ENCODE results near the gene NPEPL1.

NPEPL1 gene

GRCh38 chr20:58675641-58676040 lies 17.0 kb upstream of the NPEPL1 start:
- no peak for DNase-seq (ENCODE audit: low spot score)
- TF ChIP-seq, protein P1, sequence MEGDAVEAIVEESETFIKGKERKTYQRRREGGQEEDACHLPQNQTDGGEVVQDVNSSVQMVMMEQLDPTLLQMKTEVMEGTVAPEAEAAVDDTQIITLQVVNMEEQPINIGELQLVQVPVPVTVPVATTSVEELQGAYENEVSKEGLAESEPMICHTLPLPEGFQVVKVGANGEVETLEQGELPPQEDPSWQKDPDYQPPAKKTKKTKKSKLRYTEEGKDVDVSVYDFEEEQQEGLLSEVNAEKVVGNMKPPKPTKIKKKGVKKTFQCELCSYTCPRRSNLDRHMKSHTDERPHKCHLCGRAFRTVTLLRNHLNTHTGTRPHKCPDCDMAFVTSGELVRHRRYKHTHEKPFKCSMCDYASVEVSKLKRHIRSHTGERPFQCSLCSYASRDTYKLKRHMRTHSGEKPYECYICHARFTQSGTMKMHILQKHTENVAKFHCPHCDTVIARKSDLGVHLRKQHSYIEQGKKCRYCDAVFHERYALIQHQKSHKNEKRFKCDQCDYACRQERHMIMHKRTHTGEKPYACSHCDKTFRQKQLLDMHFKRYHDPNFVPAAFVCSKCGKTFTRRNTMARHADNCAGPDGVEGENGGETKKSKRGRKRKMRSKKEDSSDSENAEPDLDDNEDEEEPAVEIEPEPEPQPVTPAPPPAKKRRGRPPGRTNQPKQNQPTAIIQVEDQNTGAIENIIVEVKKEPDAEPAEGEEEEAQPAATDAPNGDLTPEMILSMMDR (IDR thresholded peaks at IDR 0.05; ENCODE audit: extremely low read depth, missing control alignments) = no peak

DNA sequence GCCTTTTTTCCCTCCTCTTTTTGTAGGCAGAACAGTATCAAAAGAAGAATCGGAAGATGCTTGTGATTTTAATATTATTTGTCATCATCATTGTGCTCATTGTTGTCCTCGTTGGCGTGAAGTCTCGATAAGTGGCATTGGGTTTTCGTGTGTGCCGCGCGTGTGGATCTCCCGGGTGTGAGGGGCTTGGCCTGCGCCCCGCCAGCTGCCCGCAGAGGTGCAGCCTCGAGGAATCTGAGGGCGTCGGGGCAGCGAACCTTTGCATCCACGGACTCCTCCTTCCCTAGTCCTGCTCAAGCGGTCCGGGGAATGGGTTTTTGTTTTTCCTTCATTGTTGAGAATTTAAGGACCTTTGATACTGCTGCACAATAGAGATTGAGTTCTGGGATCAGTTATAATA lies 16.4 kb upstream of the NPEPL1 start:
- TF ChIP-seq, protein P1 (IDR thresholded peaks at IDR 0.05; ENCODE audit: extremely low read depth, missing control alignments) = no peak
- no peak for DNase-seq (ENCODE audit: low spot score)

DNA sequence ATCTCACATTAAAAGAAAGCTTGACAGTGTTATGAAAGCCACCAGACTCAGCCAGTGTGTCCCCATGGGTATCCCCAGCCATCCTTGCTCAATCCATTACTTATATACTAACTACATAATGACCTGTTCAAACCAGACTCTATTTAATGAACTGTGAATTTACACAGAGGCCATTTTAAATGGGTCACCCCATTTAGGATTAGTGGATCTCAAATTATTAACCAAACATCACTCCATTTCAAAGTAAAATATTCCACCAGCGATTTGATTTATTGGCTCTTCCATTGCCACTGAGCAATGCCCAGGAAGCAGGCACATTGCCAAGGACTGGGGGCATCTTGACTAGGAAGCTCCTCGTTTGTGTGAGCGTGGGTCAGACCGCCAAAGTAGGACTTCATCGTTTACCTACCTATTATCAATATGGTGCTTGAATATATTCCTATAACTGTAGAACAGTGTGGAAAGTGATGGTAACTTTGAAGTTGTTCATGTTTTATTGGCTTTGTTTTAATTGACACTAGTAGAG lies 15.5 kb upstream of the NPEPL1 start:
- DNase-seq (ENCODE audit: low spot score) = no peak
- TF ChIP-seq, protein P1 (IDR thresholded peaks at IDR 0.05; ENCODE audit: extremely low read depth, missing control alignments) = no peak

DNA sequence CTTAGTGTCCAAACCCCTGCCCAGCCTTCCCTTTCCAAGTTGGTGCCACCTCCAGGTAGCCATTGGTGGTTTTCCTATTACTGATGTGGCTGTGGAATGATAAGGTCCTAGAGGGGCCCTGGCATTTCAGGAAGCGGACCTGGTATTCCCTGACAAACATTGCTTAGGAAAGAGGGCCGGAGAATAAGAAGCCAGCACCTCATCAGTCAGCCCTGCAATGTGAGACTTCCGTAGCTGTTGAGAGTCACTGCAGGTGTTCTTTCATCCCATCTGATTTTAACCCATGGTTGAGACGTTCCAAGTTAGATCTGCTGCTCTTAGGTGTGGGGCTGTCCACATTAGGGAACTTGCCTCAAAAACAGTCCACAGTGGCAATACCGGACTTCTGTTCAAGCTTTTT lies 14.8 kb upstream of the NPEPL1 start:
- TF ChIP-seq, protein P1 (IDR thresholded peaks at IDR 0.05; ENCODE audit: extremely low read depth, missing control alignments) = no peak
- DNase-seq (ENCODE audit: low spot score) = no peak

GRCh38 chr20:58678806-58679205 lies 13.8 kb upstream of the NPEPL1 start:
- TF ChIP-seq, protein P1 (IDR thresholded peaks at IDR 0.05; ENCODE audit: extremely low read depth, missing control alignments) = no peak
- DNase-seq (ENCODE audit: low spot score) = no peak

- DNase-seq (ENCODE audit: low spot score) = no peak
- TF ChIP-seq, protein P1 (IDR thresholded peaks at IDR 0.05; ENCODE audit: extremely low read depth, missing control alignments) = no peak
Measured at GRCh38 chr20:58682656-58683531, 9.7 kb upstream of the NPEPL1 start.

GRCh38 chr20:58684291-58684690 lies 8.3 kb upstream of the NPEPL1 start:
- TF ChIP-seq, protein P1 (IDR thresholded peaks at IDR 0.05; ENCODE audit: extremely low read depth, missing control alignments) = no peak
- no peak for DNase-seq (ENCODE audit: low spot score)

Measured in GM20000 (cell line).